ENCODE data around the gene CNTNAP2.

DNA sequence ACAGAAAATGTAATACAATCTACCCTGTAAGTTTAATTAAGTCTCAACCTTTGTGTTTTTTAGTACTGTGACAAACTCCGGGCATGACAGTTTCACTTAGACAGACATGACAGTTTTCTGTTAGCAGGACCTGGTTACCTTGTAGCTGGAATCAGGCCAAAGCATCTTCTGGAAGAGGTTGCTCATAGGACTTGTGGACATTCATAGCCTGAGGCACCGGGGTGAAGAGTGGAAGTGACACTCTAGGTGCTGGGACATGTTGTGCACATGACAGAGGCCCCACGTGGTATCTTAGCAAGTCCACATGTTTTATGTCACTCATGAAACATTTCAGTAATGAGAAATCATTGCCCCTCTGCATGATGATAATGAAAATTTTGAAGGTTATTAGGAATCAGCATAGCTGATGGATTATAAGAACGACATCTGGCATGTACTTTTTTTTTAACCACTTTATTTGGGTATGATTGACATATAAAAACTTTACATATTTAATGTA, 441.4 kb downstream of the CNTNAP2 start:
- TF ChIP-seq GATA3 (IDR thresholded peaks at IDR 0.05; ENCODE audit: low read depth, low read length), result no peak
- TF ChIP-seq GATA2 (IDR thresholded peaks at IDR 0.05; ENCODE audit: low read depth, low read length), result no peak
